HG03108 (cell line): Measurements from ENCODE around the gene SH3BGRL2.
"Not testable (repeated sequence)": the region's sequence is repeated elsewhere in the genome, so short reads cannot be mapped to it uniquely, and the experiment has no call there.

Source experiments
- ATAC-seq: cut with Tn5 transposase; IDR thresholded peaks from one replicate; pipeline ENCODE4 v1.9.1; 2021; ENCODE audit warnings: moderate library complexity; ENCODE audit not compliant: unreplicated experiment

SH3BGRL2 gene

GRCh38 chr6:79648328-79648727 is 17.2 kb downstream of the SH3BGRL2 start:
- ATAC-seq: no peak

DNA sequence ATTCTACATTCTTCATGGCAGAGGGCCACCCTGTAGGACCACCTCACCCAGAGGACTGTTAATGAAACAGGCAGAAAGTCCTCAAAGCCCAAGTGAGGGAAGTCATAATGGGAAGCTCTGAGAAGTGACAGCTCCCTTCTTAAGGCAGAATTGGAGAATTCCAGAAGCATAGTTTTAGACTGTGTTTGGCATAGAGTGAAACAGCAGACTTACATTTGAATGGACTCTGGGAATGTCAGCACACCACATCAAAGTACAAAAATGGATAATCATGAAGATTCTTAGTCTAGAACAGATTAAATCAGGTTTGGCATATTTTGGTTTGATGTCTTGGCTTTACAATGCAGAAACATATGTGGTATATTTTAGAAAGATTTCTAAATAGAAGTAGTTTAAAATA is 17.9 kb downstream of the SH3BGRL2 start:
- ATAC-seq: no peak

- ATAC-seq: no peak
These were observed 19.8 kb downstream of the SH3BGRL2 start for GRCh38 chr6:79650950-79651349.

- ATAC-seq: no peak
These were observed 25.0 kb downstream of the SH3BGRL2 start for GRCh38 chr6:79656134-79656533.

GRCh38 chr6:79657238-79657637 is 26.1 kb downstream of the SH3BGRL2 start:
- ATAC-seq: no peak

DNA sequence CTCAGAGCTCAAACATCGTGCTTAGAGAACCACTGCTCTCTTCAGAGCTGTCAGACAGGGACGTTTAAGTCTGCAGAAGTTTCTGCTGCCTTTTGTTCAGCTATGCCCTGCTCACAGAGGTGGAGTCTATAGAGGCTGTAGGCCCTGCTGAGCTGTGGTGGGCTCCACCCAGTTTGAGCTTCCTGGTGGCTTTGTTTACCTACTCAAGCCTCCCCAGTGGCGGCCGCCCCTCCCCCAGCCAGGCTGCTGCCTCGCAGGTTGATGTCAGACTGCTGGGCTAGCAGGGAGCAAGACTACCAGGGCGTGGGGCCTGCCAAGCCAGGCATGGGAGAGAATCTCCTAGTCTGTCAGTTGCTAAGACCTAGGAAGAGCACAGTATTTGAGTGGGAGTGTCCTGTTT is 32.5 kb downstream of the SH3BGRL2 start:
- ATAC-seq: not testable (repeated sequence)

DNA sequence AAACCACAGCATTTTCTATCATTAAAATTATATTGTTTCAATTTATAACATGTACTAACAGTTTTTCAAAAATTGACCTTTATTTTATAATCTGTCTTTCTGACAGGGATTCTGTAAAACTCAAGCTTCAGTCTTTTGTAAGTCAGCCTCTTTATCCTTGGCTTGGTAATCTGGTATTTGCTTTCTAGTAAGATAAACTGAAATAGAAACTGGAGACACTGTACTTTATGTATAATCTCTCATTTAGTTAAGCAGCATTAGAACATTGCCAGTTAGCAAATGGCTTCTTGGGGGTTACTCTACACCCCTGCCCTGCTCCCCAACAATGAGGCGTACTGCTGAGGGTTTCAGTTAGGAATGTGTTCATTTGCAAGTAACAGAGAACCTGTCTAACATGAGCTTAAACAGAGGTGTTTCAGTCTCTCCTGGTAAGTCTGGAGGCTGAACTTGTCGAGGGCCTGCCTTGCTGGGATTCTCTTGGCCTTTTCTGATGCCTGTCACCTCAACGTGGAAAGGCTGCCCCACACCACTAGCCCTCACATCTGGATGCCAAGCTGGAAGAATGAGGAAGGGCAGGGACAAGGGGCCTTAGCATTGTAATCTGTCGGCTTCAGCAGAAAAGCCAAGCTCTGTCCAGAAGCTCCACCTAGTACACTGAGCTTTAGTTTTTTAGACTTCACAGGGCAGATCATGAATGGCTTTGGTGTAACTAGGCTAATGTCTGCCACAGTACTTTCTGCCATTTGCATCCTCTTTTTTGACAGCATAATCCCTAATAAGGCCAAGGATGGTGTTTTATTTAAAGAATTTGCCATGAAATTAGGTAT is 34.8 kb downstream of the SH3BGRL2 start:
- no peak for ATAC-seq

DNA sequence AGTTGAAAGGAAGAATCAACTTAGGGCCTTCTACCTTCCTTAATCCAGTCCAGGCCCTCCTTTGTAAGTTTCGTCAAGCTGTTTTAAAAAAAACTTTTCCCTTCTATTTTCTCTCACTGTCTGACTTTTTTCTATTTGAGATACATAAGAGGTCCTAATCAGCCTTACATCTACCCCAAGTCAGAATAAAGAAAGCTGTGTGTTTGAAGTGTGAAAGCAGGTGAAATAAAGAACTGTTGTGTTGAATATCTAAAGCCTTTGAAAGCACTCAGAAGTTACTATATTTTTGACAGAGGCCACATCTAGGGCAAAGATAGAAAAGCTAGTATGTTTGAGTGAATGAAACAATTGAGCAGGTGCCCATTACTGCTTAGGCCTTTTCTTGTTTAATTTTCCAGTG is 35.5 kb downstream of the SH3BGRL2 start:
- no peak for ATAC-seq

- ATAC-seq: no peak
These were observed 37.3 kb downstream of the SH3BGRL2 start for GRCh38 chr6:79668381-79668780.

- ATAC-seq: no peak
These were observed 38.6 kb downstream of the SH3BGRL2 start for GRCh38 chr6:79669766-79670165.

DNA sequence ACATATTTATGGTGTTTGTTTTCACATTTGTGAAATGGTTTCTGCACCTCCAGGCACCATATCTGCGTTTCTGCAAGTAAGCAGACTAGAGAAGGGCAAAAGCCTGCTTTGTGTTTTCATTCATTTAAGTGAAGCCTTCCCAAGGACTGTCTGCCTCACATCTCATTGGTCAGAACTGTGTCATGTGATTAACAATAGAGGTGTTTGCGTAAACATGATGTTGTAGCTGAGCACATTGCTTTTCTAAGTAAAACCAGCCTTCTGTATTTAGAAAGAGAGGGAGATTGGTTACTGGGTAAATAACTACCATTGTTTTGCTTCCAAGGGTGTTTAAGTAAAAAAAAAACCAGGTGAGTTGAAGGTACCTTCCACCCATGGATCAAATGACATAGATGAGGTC is 39.7 kb downstream of the SH3BGRL2 start:
- no peak for ATAC-seq

DNA sequence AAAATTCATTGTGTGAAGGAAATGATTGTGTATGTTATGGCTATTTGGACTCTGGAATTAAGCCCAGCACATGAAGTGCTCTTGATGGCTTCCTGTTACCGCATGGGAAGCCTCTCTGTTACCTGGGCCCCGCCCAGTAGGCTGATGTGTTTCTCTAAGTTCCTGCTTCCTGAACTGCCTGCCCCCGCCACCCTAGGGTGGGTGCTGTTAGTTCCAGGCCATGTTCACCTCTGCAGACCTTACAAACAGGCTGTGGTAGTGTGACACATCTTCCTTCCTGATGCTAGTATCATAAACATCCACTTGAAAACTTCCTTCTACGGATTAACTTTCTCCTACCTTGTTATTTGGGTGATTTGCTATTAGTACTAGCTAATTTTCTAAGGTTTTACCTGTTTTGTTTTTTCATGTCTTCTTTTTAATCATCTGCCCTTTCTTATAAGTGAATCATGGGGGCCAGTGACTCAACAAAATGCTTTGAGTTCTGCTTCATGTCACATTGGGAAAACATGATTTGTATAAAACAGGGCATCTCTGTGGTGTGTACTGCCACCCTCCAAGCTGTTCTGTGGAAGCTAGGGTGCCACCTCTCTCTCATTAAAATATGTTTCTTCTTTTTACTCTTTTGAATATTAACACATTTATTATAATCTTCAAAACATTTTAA is 40.6 kb downstream of the SH3BGRL2 start:
- ATAC-seq: no peak

GRCh38 chr6:79672631-79673111 is 41.5 kb downstream of the SH3BGRL2 start:
- no peak for ATAC-seq

- no peak for ATAC-seq
These were observed 42.8 kb downstream of the SH3BGRL2 start for GRCh38 chr6:79673947-79674346.

DNA sequence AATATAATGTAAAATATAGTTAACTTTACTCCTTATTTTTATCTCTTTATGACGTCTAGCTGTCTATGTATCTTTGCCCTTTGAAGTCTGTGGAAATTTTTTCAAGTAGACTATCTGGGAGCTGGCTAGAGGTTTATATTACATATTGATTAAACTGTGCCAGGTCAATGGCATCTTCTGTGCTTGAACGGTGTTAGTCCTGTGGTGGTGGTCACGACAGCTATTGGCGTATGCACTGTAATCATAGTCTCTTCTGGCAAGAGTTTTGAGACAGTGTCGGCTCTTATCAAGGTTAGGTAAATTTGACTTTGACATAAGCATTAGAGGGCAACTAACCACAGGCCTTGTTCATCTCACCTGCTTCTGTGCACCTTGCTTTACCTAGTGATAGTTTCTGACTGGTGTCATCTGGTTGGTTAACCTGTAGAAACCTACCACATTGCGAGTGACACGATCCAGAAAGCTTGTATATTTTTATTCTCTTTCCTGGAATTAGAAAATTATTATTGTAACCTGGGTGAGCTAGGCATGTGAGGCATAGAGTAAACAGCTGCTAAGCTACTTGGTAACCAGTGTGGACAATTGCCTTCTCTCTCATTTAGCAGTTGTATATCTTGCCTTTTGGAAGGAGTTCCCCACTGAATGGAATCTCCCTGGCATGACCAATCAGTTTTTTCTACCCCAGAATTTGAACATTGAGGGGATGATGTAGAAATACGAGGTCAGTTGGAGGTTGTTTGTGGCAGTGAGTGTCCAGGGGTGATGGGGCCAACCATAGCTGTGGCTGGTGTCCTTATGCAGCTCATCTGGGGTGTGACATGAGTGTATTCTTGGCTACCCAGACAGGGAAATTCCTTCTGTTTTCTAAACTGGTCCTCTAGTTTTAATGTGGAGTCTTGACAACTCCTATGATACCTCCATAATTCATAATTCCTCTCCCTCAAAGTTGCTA is 45.9 kb downstream of the SH3BGRL2 start:
- no peak for ATAC-seq

GRCh38 chr6:79682682-79683081 is 51.6 kb downstream of the SH3BGRL2 start:
- ATAC-seq: not testable (repeated sequence)

- no peak for ATAC-seq
These were observed 53.7 kb downstream of the SH3BGRL2 start for GRCh38 chr6:79684876-79685275.

- ATAC-seq: no peak
These were observed 55.7 kb downstream of the SH3BGRL2 start for GRCh38 chr6:79686707-79687309.

DNA sequence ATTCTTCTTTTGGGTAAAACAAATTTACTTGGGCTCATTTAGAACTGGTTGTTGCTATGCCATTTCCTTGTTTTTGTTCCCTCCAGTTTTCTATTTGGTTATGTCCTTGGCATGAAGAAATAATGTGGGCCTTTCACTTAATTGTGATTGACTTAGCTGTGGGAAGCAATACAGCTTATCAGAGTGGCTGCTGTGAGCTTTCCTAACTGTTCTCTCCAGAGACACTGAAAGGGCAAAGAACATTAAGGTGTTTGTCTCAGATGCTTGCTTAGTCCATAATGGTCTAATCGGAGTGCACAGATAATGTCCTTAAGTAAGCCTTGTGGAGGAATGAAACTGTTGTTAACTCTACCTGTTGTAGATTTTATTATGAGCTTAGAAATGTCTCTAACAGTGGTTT is 56.6 kb downstream of the SH3BGRL2 start:
- no peak for ATAC-seq

GRCh38 chr6:79694156-79694555 is 63.0 kb downstream of the SH3BGRL2 start:
- ATAC-seq: no peak
